Keratinocyte (primary cell): Measurements from ENCODE around the gene SH2D4B. TPM values are rescaled to one million over a fixed set of nuclear protein-coding genes. Genes with fewer than 3 reads are reported as not detected.

Experiments used
- DNase-seq: peaks from one replicate; pipeline ENCODE4 v3.0.0-alpha.2; 2011; ENCODE audit warnings: low read depth, missing footprints, low spot score
- FAIRE-seq: peaks from 2 replicates; lab custom pipeline; 2011; peaks lifted over from hg19 to GRCh38; lab: Jason Lieb, UNC
- H2AFZ ChIP-seq: 2 replicates; pipeline ENCODE4 v1.6.0; 2012; ENCODE audit warnings: low read length, control low read depth, inconsistent platforms; ENCODE audit not compliant: control insufficient read depth
- H3K27ac ChIP-seq: 2 replicates; pipeline ENCODE4 v1.5.1; 2011; ENCODE audit warnings: low read length; ENCODE audit not compliant: control insufficient read depth, insufficient read depth
- H3K27me3 ChIP-seq: 3 replicates; pipeline ENCODE4 v1.6.0; 2011; ENCODE audit warnings: low read length; ENCODE audit not compliant: control insufficient read depth, insufficient read depth; ENCODE audit errors: extremely low read depth
- H3K36me3 ChIP-seq, 2 experiments: 2 replicates in 1 of 2; 3 replicates in 1 of 2; pipeline ENCODE4 v1.5.1; 2011; ENCODE audit warnings: low read length in 2 of 2, mild to moderate bottlenecking in 1 of 2; ENCODE audit not compliant: control insufficient read depth in 2 of 2, insufficient read depth in 2 of 2; ENCODE audit errors: extremely low read depth in 1 of 2
- H3K4me1 ChIP-seq: 3 replicates; pipeline ENCODE4 v1.5.1; 2011; ENCODE audit warnings: low read length; ENCODE audit not compliant: control insufficient read depth, insufficient read depth; ENCODE audit errors: extremely low read depth
- H3K4me2 ChIP-seq: 3 replicates; pipeline ENCODE4 v1.6.0; 2011; ENCODE audit warnings: low read depth, low read length; ENCODE audit not compliant: control insufficient read depth, insufficient read depth; ENCODE audit errors: extremely low read depth
- H3K4me3 ChIP-seq, 3 experiments: fragments of 200-600 bp in 1 of 3; sonication (generic) in 1 of 3; 2 replicates in 2 of 3; 3 replicates in 1 of 3; pipeline ENCODE4 v1.5.1; 2011 to 2016; ENCODE audit warnings: low read length in 3 of 3, mild to moderate bottlenecking in 3 of 3, control low read depth in 2 of 3, inconsistent platforms in 1 of 3, low read depth in 1 of 3, mixed read lengths in 1 of 3, mixed run types in 1 of 3, moderate library complexity in 1 of 3; ENCODE audit not compliant: control insufficient read depth in 2 of 3, insufficient read depth in 2 of 3; ENCODE audit errors: extremely low read depth in 1 of 3
- H3K79me2 ChIP-seq: 2 replicates; pipeline ENCODE4 v1.6.0; 2012; ENCODE audit warnings: low read length; ENCODE audit not compliant: control insufficient read depth, insufficient read depth
- H3K9ac ChIP-seq: 3 replicates; pipeline ENCODE4 v1.6.0; 2011; ENCODE audit warnings: low read length; ENCODE audit not compliant: control insufficient read depth, insufficient read depth; ENCODE audit errors: extremely low read depth
- H3K9me1 ChIP-seq: 3 replicates; pipeline ENCODE4 v1.6.0; 2011; ENCODE audit warnings: low read length; ENCODE audit not compliant: control insufficient read depth, insufficient read depth; ENCODE audit errors: extremely low read depth
- H3K9me3 ChIP-seq: 2 replicates; pipeline ENCODE4 v1.5.1; 2012; ENCODE audit warnings: low read depth, low read length; ENCODE audit not compliant: control insufficient read depth
- H4K20me1 ChIP-seq: 3 replicates; pipeline ENCODE4 v1.6.0; 2011; ENCODE audit warnings: low read length; ENCODE audit not compliant: control insufficient read depth, insufficient read depth; ENCODE audit errors: extremely low read depth
- EZH2 ChIP-seq: IDR thresholded peaks from one replicate; pipeline ENCODE4 v1.6.1; 2012; ENCODE audit warnings: inconsistent platforms, mild to moderate bottlenecking, low read length, moderate library complexity
- dilution Hi-C: fragments of 300-500 bp; cut with MboI; formaldehyde crosslinking; loops from one replicate; pipeline ENCODE4 v1.7.0; 2020; ENCODE audit warnings: low sequenced_read_pairs; ENCODE audit not compliant: extremely low pct_ligation_motif_present
- polyA plus RNA-seq, 5 experiments: library from polyadenylated mRNA; depleted of rRNA in 3 of 5; stranded (reverse) in 3 of 5; stranded (forward) in 1 of 5; unstranded in 1 of 5; fragments of >200 nt; gene quantifications; 1 replicate in 1 of 5; 2 replicates in 3 of 5; 3 replicates in 1 of 5; pipeline versions ENCODE4 v1.2.1 to v1.2.3, GENCODE V29; 2011 to 2012; ENCODE audit warnings: missing spikeins in 2 of 5, low read depth in 1 of 5, low replicate concordance in 1 of 5
- TF ChIP-seq, protein P1 (sequence below), 3 experiments: IDR thresholded peaks in 1 of 3; conservative IDR thresholded peaks in 1 of 3; optimal IDR thresholded peaks in 1 of 3; 2 replicates in 2 of 3; 3 replicates in 1 of 3; pipeline versions ENCODE3 to v1.5.1; 2011; ENCODE audit warnings: low read length in 3 of 3, mild to moderate bottlenecking in 3 of 3, moderate library complexity in 2 of 3, control low read depth in 1 of 3, inconsistent platforms in 1 of 3; ENCODE audit not compliant: insufficient read depth in 2 of 3; ENCODE audit errors: extremely low read depth in 1 of 3

Gene SH2D4B
- polyA plus RNA-seq, 1 donor (not counting 4 experiments of a cell fraction or from before 2014, with no cell fraction given), result 0.22 TPM

DNA sequence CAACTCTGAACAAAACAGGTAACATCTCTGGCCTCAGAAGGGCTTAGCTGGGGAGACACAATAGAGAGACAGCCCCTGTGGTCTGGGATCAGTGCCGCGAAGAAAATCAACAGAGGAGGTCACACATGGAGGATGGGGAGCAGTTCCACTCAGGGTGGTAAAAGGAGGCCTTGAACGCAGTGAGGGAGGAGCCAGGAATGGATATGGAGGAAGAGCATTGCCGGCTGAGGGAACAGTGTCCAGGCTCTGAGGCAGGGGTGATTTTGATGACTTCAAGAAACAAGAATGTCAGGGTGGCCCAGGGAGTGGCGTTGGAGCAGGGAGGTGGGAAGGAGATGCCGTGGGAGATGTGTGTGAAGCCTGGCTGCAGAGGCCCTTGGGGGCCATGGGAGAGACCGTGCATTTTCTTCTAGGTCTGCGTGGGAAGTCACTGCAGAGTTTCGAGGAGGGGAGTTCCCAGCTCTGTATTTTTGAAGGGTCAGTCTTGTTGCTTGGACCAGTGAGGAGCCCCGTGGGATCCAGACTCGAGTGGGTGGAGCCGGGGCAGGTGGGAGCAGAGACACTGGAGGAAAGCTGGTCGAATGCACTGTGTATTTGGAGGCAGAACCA, 35.7 kb upstream of the SH2D4B start:
- H3K4me1 ChIP-seq, result peaks cover 100% of the 10 kb centered on the region
- H3K9me3 ChIP-seq, result no peaks in the 10 kb centered on the region
- peaks cover 4 to 23% of the 10 kb centered on the region in 2 experiments for H3K36me3 ChIP-seq
- peak overlapping the region; percentile 67 for H3K9ac ChIP-seq
- no peak overlapping the region for H2AFZ ChIP-seq
- dilution Hi-C loops, result no loop called here
- DNase-seq (no peak), FAIRE-seq (no peak)
- H4K20me1 ChIP-seq, result no peaks in the 10 kb centered on the region
- no peak overlapping the region for H3K4me3 ChIP-seq
- H3K79me2 ChIP-seq, result peaks cover 65% of the 10 kb centered on the region
- peak overlapping the region; percentile 48 for H3K4me2 ChIP-seq
- peak overlapping the region; percentile 89 for H3K27ac ChIP-seq
- H3K9me1 ChIP-seq, result no peaks in the 10 kb centered on the region
- H3K27me3 ChIP-seq, result no peaks in the 10 kb centered on the region
- TF ChIP-seq, protein P1, sequence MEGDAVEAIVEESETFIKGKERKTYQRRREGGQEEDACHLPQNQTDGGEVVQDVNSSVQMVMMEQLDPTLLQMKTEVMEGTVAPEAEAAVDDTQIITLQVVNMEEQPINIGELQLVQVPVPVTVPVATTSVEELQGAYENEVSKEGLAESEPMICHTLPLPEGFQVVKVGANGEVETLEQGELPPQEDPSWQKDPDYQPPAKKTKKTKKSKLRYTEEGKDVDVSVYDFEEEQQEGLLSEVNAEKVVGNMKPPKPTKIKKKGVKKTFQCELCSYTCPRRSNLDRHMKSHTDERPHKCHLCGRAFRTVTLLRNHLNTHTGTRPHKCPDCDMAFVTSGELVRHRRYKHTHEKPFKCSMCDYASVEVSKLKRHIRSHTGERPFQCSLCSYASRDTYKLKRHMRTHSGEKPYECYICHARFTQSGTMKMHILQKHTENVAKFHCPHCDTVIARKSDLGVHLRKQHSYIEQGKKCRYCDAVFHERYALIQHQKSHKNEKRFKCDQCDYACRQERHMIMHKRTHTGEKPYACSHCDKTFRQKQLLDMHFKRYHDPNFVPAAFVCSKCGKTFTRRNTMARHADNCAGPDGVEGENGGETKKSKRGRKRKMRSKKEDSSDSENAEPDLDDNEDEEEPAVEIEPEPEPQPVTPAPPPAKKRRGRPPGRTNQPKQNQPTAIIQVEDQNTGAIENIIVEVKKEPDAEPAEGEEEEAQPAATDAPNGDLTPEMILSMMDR (optimal IDR thresholded peaks at IDR 0.05 in 1 of 3, IDR thresholded peaks at IDR 0.05 in 1 of 3, conservative IDR thresholded peaks at IDR 0.05 in 1 of 3; ENCODE audit: extremely low read depth in 1 of 3, insufficient read depth in 2 of 3, low read length in 3 of 3), result no peak
- no peak for TF ChIP-seq EZH2

DNA sequence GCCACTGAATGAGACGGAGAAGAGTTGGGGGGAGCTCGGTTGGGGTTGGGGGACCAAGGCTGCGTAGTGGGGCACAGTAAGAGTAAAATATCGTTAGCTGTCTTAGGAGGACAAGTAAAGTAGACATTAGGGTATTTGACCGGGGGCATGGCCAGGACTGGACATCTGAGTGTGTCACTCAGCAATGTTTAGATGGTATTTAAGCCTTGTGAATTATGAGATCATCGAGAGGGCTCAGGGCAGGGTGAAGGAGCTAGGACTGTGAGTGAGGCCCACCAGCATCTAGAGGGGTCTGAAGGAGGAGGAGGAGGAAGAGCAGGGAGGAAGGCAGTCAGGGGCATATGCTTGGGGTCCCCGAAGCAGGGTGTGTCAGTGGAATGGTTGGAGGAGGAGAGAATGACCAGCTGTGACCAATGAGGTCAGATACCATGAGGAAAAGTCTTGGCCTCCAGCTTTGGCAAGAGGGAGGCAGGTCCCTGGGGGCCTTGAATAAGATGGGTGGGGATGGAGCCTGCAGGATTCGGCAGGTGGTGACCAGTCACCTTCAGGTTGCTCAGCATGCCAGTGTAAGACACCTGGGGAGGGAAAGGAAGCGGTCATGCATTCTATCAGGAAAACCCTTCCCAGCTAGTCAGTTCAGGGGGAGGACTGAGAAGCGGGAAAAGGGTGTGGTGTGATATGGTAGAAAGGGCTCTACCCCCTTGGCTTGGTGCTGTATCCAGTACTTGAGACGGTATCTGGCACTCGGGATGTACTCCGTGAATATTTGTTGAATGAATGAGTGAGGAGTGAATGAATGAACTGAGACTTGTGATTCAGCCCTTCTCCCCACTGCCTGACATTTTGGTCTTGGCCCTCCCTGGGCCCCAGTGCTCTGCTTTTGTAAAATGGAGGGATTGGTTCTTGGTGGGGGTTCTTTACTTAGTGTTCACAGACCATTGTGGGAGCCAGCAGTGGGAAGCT, 34.8 kb upstream of the SH2D4B start:
- H3K4me2 ChIP-seq, result peak overlapping the region; percentile 48
- H3K4me1 ChIP-seq, result peaks cover 100% of the 10 kb centered on the region
- no peaks in the 10 kb centered on the region for H4K20me1 ChIP-seq
- H3K27me3 ChIP-seq, result no peaks in the 10 kb centered on the region
- H3K27ac ChIP-seq, result peak overlapping the region; percentile 89
- peak; percentile 80 for FAIRE-seq
- H3K9me1 ChIP-seq, result no peaks in the 10 kb centered on the region
- H2AFZ ChIP-seq, result no peak overlapping the region
- DNase-seq, result no peak
- no peaks in the 10 kb centered on the region for H3K9me3 ChIP-seq
- H3K9ac ChIP-seq, result peak overlapping the region; percentile 72
- dilution Hi-C loops, result no loop called here
- H3K79me2 ChIP-seq, result peaks cover 64% of the 10 kb centered on the region
- no peak overlapping the region for H3K4me3 ChIP-seq
- H3K36me3 ChIP-seq, result peaks cover 7 to 27% of the 10 kb centered on the region in 2 experiments
- no peak for TF ChIP-seq EZH2
